Brain microvascular endothelial cell (primary cell): ENCODE data around the gene ODF2.

Source experiments
- DNase-seq: peaks from one replicate; pipeline ENCODE4 v3.0.0-alpha.2; 2020
- H3K27ac ChIP-seq: fragments of 250-450 bp; sonication (Bioruptor Pico); 2 replicates; pipeline ENCODE4 v1.5.1; 2020; ENCODE audit warnings: mild to moderate bottlenecking, moderate library complexity
- H3K27me3 ChIP-seq: fragments of 250-450 bp; sonication (Bioruptor Pico); replicated peaks from 2 replicates; pipeline ENCODE4 v1.5.1; 2020; ENCODE audit warnings: mild to moderate bottlenecking
- H3K36me3 ChIP-seq: fragments of 250-450 bp; sonication (Bioruptor Pico); replicated peaks from 2 replicates; pipeline ENCODE4 v1.5.1; 2020; ENCODE audit warnings: mild to moderate bottlenecking
- H3K4me3 ChIP-seq: 2 replicates; pipeline ENCODE4 v1.5.1; 2011; ENCODE audit warnings: low read depth, mild to moderate bottlenecking, control low read depth, low read length, moderate library complexity
- in situ Hi-C: cut with HindIII; loops from 2 replicates; pipeline ENCODE4 v1.10.0; 2017; ENCODE audit warnings: low sequenced_read_pairs, low pct_ligation_motif_present
- TF ChIP-seq, protein P1 (sequence below): IDR thresholded peaks from 2 replicates; pipeline ENCODE4 v1.5.1; 2011; ENCODE audit warnings: low read depth, mild to moderate bottlenecking, moderate library complexity, low read length, control low read depth, inconsistent platforms; ENCODE audit errors: missing control alignments

ODF2 gene

DNA sequence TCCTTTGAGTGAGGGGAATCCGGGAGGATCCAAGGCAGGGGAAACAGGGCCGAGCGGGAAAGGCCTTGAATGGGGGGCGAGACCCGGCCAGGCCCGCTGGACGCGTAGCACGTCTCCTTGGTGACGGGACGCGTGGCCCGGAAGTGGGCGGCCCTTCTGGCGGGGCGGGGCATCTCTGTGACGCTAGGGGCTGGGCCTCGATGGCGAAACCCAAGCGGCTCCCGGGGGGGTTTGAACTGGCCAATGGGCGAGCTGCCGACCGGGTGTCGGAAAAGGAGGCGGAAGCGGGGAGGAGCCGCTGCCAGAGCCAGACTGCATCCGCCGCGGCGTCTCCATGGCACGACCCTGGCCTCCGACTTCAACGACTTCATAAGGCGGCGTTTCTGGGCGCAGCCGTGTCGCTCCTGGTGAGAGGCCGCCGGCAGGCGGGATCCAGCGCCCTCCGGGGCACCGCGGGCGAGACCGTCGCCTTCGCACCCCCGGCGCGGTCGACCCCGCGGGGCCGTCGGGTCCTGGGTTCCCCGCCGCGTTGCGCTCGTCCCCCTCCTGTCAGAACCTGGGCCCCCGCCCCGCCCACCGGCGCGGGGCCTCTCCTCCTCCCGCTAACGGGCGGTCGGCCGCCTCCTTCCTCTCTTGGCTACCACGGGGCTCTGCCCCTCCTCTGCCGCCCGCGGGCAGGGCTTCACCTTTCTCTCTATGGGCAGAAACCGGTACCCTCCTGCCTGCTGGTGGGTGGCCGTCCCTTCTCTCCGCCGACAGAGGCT is at the start of gene ODF2:
Gene ODF2, plus strand, starts transcription at position 158 of the 764 bp plus-strand sequence. Its CDS starts 86 bp downstream, at position 244.
- in situ Hi-C loops = no loop called here
- no peaks in the 10 kb centered on the region for H3K27me3 ChIP-seq
- TF ChIP-seq, protein P1, sequence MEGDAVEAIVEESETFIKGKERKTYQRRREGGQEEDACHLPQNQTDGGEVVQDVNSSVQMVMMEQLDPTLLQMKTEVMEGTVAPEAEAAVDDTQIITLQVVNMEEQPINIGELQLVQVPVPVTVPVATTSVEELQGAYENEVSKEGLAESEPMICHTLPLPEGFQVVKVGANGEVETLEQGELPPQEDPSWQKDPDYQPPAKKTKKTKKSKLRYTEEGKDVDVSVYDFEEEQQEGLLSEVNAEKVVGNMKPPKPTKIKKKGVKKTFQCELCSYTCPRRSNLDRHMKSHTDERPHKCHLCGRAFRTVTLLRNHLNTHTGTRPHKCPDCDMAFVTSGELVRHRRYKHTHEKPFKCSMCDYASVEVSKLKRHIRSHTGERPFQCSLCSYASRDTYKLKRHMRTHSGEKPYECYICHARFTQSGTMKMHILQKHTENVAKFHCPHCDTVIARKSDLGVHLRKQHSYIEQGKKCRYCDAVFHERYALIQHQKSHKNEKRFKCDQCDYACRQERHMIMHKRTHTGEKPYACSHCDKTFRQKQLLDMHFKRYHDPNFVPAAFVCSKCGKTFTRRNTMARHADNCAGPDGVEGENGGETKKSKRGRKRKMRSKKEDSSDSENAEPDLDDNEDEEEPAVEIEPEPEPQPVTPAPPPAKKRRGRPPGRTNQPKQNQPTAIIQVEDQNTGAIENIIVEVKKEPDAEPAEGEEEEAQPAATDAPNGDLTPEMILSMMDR = no peak

DNA sequence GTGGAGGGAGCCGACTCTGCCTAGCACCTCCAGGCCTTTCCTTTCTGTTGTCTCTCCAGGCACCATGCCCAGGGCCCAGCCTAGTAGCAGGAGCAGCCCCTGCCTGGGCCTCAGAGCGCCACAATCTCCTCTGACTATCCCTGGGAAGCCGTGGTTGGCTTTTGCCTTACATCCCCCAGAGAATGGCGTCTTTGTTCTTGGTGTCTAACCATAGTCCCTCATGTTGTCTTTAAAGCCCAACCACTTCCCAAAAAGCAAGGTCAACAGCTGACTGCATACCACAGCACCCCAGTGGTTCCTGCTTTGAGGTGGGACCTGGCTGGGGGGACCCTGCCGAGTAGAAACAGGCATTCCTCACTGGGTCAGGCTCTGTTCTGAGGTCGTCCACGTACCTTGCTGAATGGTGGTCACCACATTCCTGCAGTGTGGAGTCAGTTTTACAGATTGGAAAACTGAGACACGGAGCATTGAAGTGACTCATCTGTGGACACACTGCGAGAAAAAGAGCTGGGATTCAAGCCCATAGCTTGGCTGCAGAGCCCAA is 48.9 kb upstream of the ODF2 start:
- in situ Hi-C loops = no loop called here
- DNase-seq = peak; percentile 45
- H3K27ac ChIP-seq = peak overlapping the region; percentile 3

More for the DNA sequence above, at the start of gene ODF2:
- peak within 1 kb of the TSS; percentile 58 for H3K27ac ChIP-seq
- peak; percentile 95 for DNase-seq
- H3K4me3 ChIP-seq = peak within 1 kb of the TSS; percentile 75
- peaks cover 9% of the 10 kb centered on the region for H3K36me3 ChIP-seq

DNA sequence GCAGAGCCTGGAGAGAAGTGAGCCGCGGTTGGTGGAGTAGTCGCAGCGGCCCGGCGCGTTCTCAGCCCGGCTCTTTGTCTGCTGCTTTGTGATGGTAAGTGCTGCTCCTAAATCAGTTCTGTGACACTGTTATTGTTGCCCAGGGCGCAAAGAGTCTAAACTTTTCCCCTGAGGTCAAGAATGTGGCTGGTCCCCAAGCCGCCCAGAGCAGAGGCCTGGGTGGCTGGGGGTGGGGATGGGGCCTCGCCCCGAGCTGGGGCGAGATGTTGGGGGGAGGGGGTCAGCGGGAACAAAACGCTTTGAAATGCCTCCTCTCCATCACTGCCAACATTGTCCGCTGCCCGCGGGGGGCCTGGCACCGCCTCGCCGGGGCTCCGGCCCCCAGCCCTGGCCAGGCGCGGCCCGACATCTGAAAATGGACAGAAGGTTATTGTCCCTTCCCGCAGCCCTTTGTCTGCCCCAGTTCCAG is 46.8 kb upstream of the ODF2 start:
- TF ChIP-seq, protein P1 = no peak
- DNase-seq = no peak
- H3K36me3 ChIP-seq = no peaks in the 10 kb centered on the region
- in situ Hi-C loops = no loop called here
- no peak overlapping the region for H3K4me3 ChIP-seq
- H3K27ac ChIP-seq = no peak overlapping the region
- no peaks in the 10 kb centered on the region for H3K27me3 ChIP-seq

More for the DNA sequence above, 48.9 kb upstream of the ODF2 start:
- no peak overlapping the region for H3K4me3 ChIP-seq
- TF ChIP-seq, protein P1 = no peak
- no peaks in the 10 kb centered on the region for H3K27me3 ChIP-seq
- no peaks in the 10 kb centered on the region for H3K36me3 ChIP-seq

DNA sequence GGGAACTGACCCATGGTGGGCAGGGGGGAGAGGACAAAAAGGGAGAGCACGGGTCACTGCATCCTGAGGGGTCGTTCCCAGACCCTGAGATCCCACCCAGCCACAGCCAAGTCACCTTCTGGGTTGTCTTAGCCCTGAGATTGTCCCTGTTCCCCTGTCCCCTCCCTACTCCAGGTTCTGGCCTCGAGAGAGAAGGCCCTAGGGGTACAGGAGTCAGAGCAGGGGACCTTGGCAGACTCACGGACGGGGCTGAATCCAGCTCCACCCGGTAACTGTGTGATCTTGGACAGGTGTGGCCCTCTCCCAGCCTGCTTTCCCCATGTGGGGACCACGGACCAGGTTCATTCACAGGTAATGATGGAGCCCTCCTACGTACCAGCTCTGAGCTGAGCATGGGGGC is 46.4 kb upstream of the ODF2 start:
- DNase-seq = no peak
- H3K27me3 ChIP-seq = peaks cover 4% of the 10 kb centered on the region
- H3K4me3 ChIP-seq = no peak overlapping the region
- H3K27ac ChIP-seq = no peak overlapping the region
- in situ Hi-C loops = no loop called here
- TF ChIP-seq, protein P1 = no peak
- H3K36me3 ChIP-seq = no peaks in the 10 kb centered on the region

DNA sequence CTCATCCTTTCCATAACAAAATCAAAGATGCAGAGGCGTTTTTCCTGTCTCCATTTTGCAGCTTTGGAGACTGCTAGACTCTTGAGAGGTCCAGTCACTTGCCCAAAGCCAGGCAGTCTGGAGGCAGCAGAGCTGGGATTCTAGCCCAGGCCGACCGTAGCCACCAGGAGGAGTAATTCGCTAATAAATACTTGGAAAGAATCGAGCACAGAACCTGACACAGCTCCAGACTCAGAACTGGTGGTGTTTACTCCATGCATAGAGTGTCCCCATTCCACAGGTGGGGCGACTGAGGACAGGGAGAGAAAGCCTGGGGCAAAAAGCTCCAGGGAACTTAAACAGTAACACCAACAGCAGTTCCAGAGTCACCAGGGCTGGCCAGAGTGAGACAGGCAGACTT is 45.8 kb upstream of the ODF2 start:
- Histone ChIP-seq H3K27me3 (peaks cover 5% of the 10 kb centered on the region), H3K27ac (no peak overlapping the region), H3K4me3 (no peak overlapping the region), H3K36me3 (no peaks in the 10 kb centered on the region)
- DNase-seq = peak; percentile 54
- TF ChIP-seq, protein P1 = peak; percentile 68
- in situ Hi-C loops = no loop called here
